ENCODE results near the gene CD84.

CD84 gene

DNA sequence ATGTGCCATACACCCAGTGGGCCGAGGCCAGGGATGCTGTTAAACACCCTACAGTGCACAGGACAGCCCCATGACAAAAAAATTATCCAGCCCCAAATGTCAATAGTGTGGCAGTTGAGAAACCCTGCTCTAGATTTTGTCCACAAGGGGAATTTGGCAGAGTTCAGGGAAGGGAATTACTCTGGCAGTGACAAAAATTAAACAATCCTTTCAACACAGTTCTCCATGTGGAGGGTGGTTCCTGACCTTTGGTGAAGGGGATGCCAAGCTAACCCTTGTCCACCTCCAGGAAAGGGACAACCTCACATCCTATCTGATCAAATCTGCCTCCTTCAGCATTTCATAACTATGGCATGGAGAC lies 28.4 kb upstream of the CD84 start:
- TF ChIP-seq Cebpa-rat (IDR thresholded peaks at IDR 0.05) = no peak
- H3K4me3 ChIP-seq = no peak overlapping the region
- peak overlapping the region in 7 of 11 experiments; percentile 24 to 70 (median 39); a peak in 13 of 22 replicates for H3K4me2 ChIP-seq
- peaks cover 18 to 31% (median 28%) of the 10 kb centered on the region in 11 experiments; a peak in 21 of 22 replicates for H3K9me3 ChIP-seq (replicated peaks in 1 of 11)
- H3K27me3 ChIP-seq = no peaks in the 10 kb centered on the region
- peaks cover 52 to 76% (median 61%) of the 10 kb centered on the region in 10 experiments for H3K4me1 ChIP-seq
- H3K27ac ChIP-seq = peak overlapping the region in 7 of 11 experiments; percentile 5 to 51 (median 11); a peak in 8 of 22 replicates
- H4K20me1 ChIP-seq = no peaks in the 10 kb centered on the region
- peaks cover 0 to 50% (median 28%) of the 10 kb centered on the region in 11 experiments; a peak in 14 of 22 replicates for H3K36me3 ChIP-seq
- peak overlapping the region in 7 of 11 experiments; percentile 6 to 47 (median 29); a peak in 8 of 22 replicates for H3K9ac ChIP-seq

DNA sequence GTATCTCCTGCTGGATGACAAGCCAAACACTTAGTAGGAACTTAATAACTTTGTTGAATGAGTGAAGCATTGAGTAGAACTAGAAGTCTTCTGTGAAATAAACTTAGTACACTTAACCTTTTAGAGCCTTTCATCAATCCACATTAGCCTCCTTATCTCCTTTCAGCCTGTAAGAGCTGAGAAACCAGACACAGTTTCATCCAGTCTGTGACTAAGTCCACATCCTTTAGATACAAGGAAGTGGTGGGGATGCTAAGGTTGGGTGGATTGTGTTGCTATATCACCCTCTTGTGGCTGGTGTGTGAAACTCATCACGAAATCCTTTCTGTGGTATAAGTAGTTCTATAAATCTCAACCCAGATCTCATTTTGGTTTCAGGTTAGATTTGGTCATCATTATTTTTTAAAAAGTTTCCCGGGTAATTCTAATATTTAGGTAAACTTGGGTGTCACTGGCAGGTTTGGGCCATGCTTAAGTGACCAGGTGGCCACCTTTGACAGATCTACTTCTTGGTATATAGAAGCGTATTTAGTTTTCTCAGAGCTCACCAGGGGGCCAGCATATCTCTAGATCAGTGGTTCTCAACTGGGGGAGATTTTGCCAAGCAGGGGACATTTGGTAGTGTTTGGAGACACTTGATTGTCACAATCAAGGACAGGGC lies 27.8 kb upstream of the CD84 start:
- no peaks in the 10 kb centered on the region for H4K20me1 ChIP-seq
- H3K4me2 ChIP-seq = peak overlapping the region; percentile 15 to 71 (median 43)
- peaks cover 52 to 72% (median 61%) of the 10 kb centered on the region in 10 experiments for H3K4me1 ChIP-seq
- H3K27me3 ChIP-seq = no peaks in the 10 kb centered on the region
- no peak for TF ChIP-seq Cebpa-rat (IDR thresholded peaks at IDR 0.05)
- H3K9ac ChIP-seq = peak overlapping the region in 7 of 11 experiments; percentile 6 to 47 (median 29); a peak in 7 of 22 replicates
- peaks cover 0 to 45% (median 22%) of the 10 kb centered on the region in 11 experiments; a peak in 14 of 22 replicates for H3K36me3 ChIP-seq
- H3K9me3 ChIP-seq (replicated peaks in 1 of 11) = peaks cover 23 to 36% (median 33%) of the 10 kb centered on the region in 11 experiments; a peak in 21 of 22 replicates
- peak overlapping the region in 9 of 11 experiments; percentile 1 to 51 (median 21); a peak in 11 of 22 replicates for H3K27ac ChIP-seq
- no peak overlapping the region for H3K4me3 ChIP-seq

DNA sequence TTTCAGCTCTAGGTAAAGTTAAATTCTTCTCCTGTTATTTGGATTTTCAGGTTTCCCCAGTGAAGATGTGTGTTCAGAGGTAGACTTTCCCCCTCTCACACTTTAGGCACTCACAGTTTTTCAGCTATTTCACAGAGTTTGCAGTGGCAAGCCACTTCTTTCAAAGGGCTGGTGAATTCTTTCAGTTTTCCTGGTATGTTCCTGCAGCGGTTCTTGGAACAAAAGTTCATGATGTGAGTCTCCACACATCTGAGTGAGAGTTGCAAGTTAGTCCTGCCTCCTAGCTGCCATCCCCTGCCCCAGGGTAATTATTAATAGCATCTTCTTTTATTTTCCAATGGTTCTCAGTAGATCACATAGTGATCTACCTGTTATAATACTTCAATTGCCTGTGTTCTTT lies 27.3 kb upstream of the CD84 start:
- Histone ChIP-seq H3K27ac (peak overlapping the region in 9 of 11 experiments; percentile 1 to 50 (median 9); a peak in 9 of 22 replicates), H3K9me3 (replicated peaks in 1 of 11) (peaks cover 28 to 41% (median 38%) of the 10 kb centered on the region in 11 experiments), H3K4me2 (peak overlapping the region; percentile 15 to 71 (median 43)), H3K4me1 (peaks cover 52 to 66% (median 61%) of the 10 kb centered on the region in 10 experiments), H3K27me3 (no peaks in the 10 kb centered on the region), H3K9ac (peak overlapping the region in 4 of 11 experiments; percentile 0 to 32 (median 10); a peak in 2 of 22 replicates), H4K20me1 (no peaks in the 10 kb centered on the region), H3K36me3 (peaks cover 0 to 40% (median 17%) of the 10 kb centered on the region in 11 experiments; a peak in 12 of 22 replicates), H3K4me3 (no peak overlapping the region)
- TF ChIP-seq Cebpa-rat (IDR thresholded peaks at IDR 0.05) = no peak

DNA sequence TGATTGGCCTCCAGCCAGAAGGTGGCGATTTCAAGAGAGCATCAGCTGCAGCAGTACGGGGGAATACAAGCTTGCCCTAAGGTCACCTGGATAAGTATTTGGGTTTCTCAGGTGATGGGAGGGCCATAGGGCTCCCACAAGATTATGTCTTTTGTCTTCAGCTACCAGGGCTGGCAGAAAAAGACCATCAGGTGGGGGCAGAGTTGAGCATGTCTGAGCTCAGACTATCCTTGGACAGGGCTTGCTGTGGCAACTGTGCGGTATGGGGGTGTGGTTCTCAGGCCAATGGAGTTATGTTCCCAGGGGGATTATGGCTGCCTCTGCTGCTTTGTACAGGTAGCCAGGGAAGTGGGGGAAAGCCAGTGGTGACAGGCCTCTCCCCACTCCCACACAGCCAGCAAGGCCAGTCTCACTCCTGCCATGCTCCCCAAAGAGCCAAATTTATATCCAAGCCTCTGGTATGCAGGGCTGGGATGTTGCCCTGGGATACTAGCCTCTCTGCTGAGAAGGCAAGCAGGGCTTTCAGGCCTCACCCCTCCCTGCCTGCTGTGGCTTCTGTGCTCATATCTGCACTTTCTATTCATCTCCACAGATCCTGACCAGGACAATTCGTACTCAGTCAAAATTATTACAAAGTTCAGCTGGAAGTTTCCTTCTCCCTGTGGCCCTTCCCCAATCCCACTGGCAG lies 26.6 kb upstream of the CD84 start:
- peaks cover 35 to 47% (median 44%) of the 10 kb centered on the region in 11 experiments for H3K9me3 ChIP-seq (replicated peaks in 1 of 11)
- peak overlapping the region; percentile 15 to 71 (median 43); a peak in 21 of 22 replicates for H3K4me2 ChIP-seq
- H3K9ac ChIP-seq = peak overlapping the region in 4 of 11 experiments; percentile 0 to 32 (median 20); a peak in 3 of 22 replicates
- no peak for TF ChIP-seq Cebpa-rat (IDR thresholded peaks at IDR 0.05)
- peaks cover 0 to 33% (median 10%) of the 10 kb centered on the region in 11 experiments; a peak in 10 of 22 replicates for H3K36me3 ChIP-seq
- H3K4me1 ChIP-seq = peaks cover 51 to 60% (median 56%) of the 10 kb centered on the region in 10 experiments
- H3K27ac ChIP-seq = peak overlapping the region in 10 of 11 experiments; percentile 1 to 50 (median 12); a peak in 9 of 22 replicates
- H3K27me3 ChIP-seq = no peaks in the 10 kb centered on the region
- H3K4me3 ChIP-seq = no peak overlapping the region
- H4K20me1 ChIP-seq = no peaks in the 10 kb centered on the region

DNA sequence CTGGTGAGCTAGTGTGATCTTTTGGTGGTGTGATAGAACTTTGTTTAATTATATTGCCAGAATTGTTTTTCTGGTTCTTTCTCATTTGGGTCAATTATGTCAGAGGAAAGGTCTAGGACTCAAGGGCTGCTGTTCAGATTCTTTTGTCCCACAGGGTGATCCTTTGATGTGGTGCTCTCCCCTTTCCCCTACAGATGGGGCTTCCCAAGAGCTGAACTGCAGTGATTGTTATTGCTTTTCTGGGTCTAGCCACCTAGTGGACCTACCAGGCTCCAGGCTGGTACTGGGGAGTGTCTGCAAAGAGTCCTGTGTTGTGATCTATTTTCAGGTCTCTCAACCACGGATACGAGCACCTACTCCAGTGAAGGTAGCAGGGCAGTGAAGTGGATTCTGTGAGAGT lies 25.9 kb upstream of the CD84 start:
- no peak for TF ChIP-seq Cebpa-rat (IDR thresholded peaks at IDR 0.05)
- H3K27me3 ChIP-seq = no peaks in the 10 kb centered on the region
- peaks cover 44 to 52% (median 49%) of the 10 kb centered on the region in 10 experiments for H3K4me1 ChIP-seq
- H3K27ac ChIP-seq = no peak overlapping the region
- H3K9me3 ChIP-seq (replicated peaks in 1 of 11) = peaks cover 42 to 54% (median 51%) of the 10 kb centered on the region in 11 experiments
- H3K4me2 ChIP-seq = peak overlapping the region in 5 of 11 experiments; percentile 32 to 71 (median 63); a peak in 4 of 22 replicates
- no peak overlapping the region for H3K9ac ChIP-seq
- no peaks in the 10 kb centered on the region for H4K20me1 ChIP-seq
- H3K4me3 ChIP-seq = no peak overlapping the region
- H3K36me3 ChIP-seq = peaks cover 0 to 26% (median 6%) of the 10 kb centered on the region in 11 experiments; a peak in 10 of 22 replicates

DNA sequence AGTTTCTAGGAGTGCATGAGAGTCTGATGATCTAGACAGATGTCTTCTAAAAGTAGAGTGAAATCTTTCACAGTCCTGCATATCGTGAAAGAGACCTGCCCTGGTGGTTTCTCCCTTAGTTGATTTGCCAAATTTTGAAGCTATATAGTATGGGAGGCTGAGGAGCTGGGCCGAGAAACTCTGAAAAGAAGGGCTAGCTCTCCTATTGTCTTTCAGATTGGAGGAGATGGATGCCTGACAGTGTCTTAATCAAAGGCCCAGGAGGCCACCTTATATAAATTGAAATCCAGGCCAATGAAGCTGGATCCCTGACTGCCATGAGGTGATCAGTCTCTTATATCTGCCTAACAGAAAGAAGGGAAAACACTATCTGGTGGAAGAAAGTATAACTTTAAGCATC lies 18.4 kb upstream of the CD84 start:
- Histone ChIP-seq H3K9ac (no peak overlapping the region), H3K9me3 (replicated peaks in 1 of 11) (peaks cover 31 to 45% (median 43%) of the 10 kb centered on the region in 11 experiments)

DNA sequence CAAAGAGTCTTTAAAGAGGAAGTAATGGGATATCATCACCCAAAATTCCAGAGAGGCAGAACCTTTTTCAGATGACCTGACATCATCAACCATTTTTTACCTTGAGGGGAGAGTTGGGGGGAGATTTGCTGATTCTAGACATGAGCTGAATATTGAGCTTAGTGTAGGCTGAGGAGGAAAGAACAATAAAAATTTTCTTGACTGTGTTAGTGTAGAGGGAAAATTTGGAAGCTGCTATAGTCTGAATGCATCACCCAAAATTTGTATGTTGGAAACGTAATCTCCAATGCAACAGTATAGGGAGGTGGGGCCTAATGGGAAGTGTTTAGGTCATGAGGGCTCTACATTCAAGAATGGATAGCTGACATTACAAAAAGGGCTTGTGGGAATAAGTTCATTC lies 17.8 kb upstream of the CD84 start:
- no peak for TF ChIP-seq Cebpa-rat (IDR thresholded peaks at IDR 0.05)
- no peak overlapping the region for H3K27ac ChIP-seq
- H3K4me3 ChIP-seq = no peak overlapping the region

More for the DNA sequence above, 18.4 kb upstream of the CD84 start:
- Histone ChIP-seq H3K4me1 (no peaks in the 10 kb centered on the region), H3K4me3 (no peak overlapping the region), H3K27ac (no peak overlapping the region), H3K36me3 (no peaks in the 10 kb centered on the region; a peak in 1 of 22 replicates), H3K27me3 (no peaks in the 10 kb centered on the region), H3K4me2 (no peak overlapping the region), H4K20me1 (no peaks in the 10 kb centered on the region)
- TF ChIP-seq Cebpa-rat (IDR thresholded peaks at IDR 0.05) = no peak

DNA sequence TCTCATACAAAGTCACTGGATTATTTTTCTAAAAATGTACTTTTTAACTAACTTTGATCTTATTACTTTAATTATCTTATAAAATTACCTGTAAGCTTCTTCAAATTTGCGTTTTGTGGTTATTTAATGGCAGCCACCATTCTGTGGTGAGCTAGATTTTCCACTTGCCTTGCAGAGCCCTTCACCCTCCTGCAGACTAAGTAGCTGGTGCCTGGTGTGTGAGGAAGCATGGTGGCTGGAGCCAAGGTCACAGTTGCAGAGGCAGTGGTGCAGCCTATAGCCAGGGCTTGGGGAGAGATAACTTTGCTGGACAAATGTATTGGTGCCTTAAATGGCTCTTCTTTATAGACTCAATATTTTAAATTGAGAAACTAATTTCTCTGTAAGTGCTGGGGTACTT lies 11.2 kb upstream of the CD84 start:
- TF ChIP-seq Cebpa-rat (IDR thresholded peaks at IDR 0.05) = no peak

More for the DNA sequence above, 17.8 kb upstream of the CD84 start:
- Histone ChIP-seq H3K9ac (no peak overlapping the region), H3K36me3 (no peaks in the 10 kb centered on the region), H3K4me1 (peaks cover 0 to 3% (median 0%) of the 10 kb centered on the region in 10 experiments; a peak in 3 of 20 replicates), H4K20me1 (no peaks in the 10 kb centered on the region), H3K9me3 (replicated peaks in 1 of 11) (peaks cover 25 to 44% (median 37%) of the 10 kb centered on the region in 11 experiments), H3K27me3 (no peaks in the 10 kb centered on the region), H3K4me2 (no peak overlapping the region)

More for the DNA sequence above, 11.2 kb upstream of the CD84 start:
- Histone ChIP-seq H3K4me3 (no peak overlapping the region), H3K27me3 (no peaks in the 10 kb centered on the region), H3K4me2 (no peak overlapping the region), H4K20me1 (no peaks in the 10 kb centered on the region), H3K27ac (no peak overlapping the region), H3K9me3 (replicated peaks in 1 of 11) (peaks cover 5 to 29% (median 19%) of the 10 kb centered on the region in 11 experiments; a peak in 18 of 22 replicates), H3K9ac (no peak overlapping the region), H3K4me1 (peaks cover 0 to 31% (median 7%) of the 10 kb centered on the region in 10 experiments; a peak in 11 of 20 replicates), H3K36me3 (no peaks in the 10 kb centered on the region)

Data from BLaER1 treated with 17β-estradiol and CSF1 and Interleukin-3, amounts not matched to agents 10 nM and 100 nM (cell line).